Caco-2 (cell line): Measurements from ENCODE around the gene NEK11. TPM values are rescaled to one million over a fixed set of nuclear protein-coding genes. Genes with fewer than 3 reads are reported as not detected.

Experiments used
- BruUV-seq: library from RNA; stranded (reverse); fragments of 400-500 nt; replicated peaks from 2 replicates; lab custom pipeline; 2021; lab: Mats Ljungman, UMichigan
- CTCF ChIA-PET: fragments of 300-600 bp; sonication (Branson Sonifier 250); formaldehyde crosslinking; loops from one replicate; lab custom pipeline; 2022; ENCODE audit warnings: antibody characterized with exemption; lab: Charles Lee
- POLR2A ChIA-PET: fragments of 300-600 bp; sonication (Branson Sonifier 250); formaldehyde crosslinking; loops from one replicate; lab custom pipeline; 2022; ENCODE audit warnings: antibody characterized with exemption; lab: Charles Lee
- DNase-seq, 2 experiments: peaks; one replicate each; pipeline versions ENCODE4 v3.0.0 to v3.0.0-alpha.2; 2020 to 2022
- H3K27me3 ChIP-seq: replicated peaks from 2 replicates; pipeline ENCODE4 v1.6.0; 2011; ENCODE audit warnings: low read length; ENCODE audit not compliant: control insufficient read depth, insufficient read depth
- H3K36me3 ChIP-seq: 2 replicates; pipeline ENCODE4 v1.5.1; 2011; ENCODE audit warnings: low read length; ENCODE audit not compliant: control insufficient read depth, insufficient read depth
- H3K4me1 ChIP-seq: fragments of 250-450 bp; sonication (Bioruptor Pico); 2 replicates; pipeline ENCODE4 v1.5.1; 2020; ENCODE audit warnings: mild to moderate bottlenecking
- H3K4me3 ChIP-seq: 2 replicates; pipeline ENCODE4 v1.5.1; 2011; ENCODE audit warnings: low read depth, mild to moderate bottlenecking, control low read depth, low read length
- H3K9me3 ChIP-seq: fragments of 250-450 bp; sonication (Bioruptor Pico); 2 replicates; pipeline ENCODE4 v1.5.1; 2020; ENCODE audit warnings: mild to moderate bottlenecking, moderate library complexity
- H3K27ac Mint-ChIP-seq: one replicate; pipeline ENCODE4 v1.8.0; 2022; ENCODE audit warnings: mixed read lengths; ENCODE audit not compliant: unreplicated experiment
- H3K27me3 Mint-ChIP-seq: one replicate; pipeline ENCODE4 v1.8.0; 2022; ENCODE audit warnings: mixed read lengths; ENCODE audit not compliant: insufficient read depth, unreplicated experiment
- H3K36me3 Mint-ChIP-seq: one replicate; pipeline ENCODE4 v1.8.0; 2022; ENCODE audit warnings: mild to moderate bottlenecking, mixed read lengths; ENCODE audit not compliant: insufficient read depth, unreplicated experiment
- H3K4me1 Mint-ChIP-seq: one replicate; pipeline ENCODE4 v1.8.0; 2022; ENCODE audit warnings: low read depth, mixed read lengths; ENCODE audit not compliant: unreplicated experiment
- H3K4me3 Mint-ChIP-seq: one replicate; pipeline ENCODE4 v1.8.0; 2022; ENCODE audit warnings: mild to moderate bottlenecking, moderate library complexity, mixed read lengths; ENCODE audit not compliant: unreplicated experiment
- H3K9me3 Mint-ChIP-seq: one replicate; pipeline ENCODE4 v1.8.0; 2022; ENCODE audit warnings: mixed read lengths; ENCODE audit not compliant: unreplicated experiment
- CTCF ChIP-seq, 2 experiments: fragments of 200-600 bp in 1 of 2; IDR thresholded peaks; 1 replicate in 1 of 2; 2 replicates in 1 of 2; pipeline versions ENCODE4 v1.5.1 to v1.8.0; 2011 to 2022; ENCODE audit warnings: antibody characterized with exemption in 1 of 2, control low read depth in 1 of 2, inconsistent platforms in 1 of 2, low read depth in 1 of 2, low read length in 1 of 2, mild to moderate bottlenecking in 1 of 2, moderate library complexity in 1 of 2; ENCODE audit not compliant: insufficient read depth in 1 of 2, severe bottlenecking in 1 of 2, unreplicated experiment in 1 of 2
- intact Hi-C: fragments of 100-400 bp; cut with micrococcal nuclease; formaldehyde crosslinking; loops from one replicate; pipeline ENCODE4 v1.10.0; 2022; ENCODE audit not compliant: unreplicated experiment
- total RNA-seq: library from RNA; stranded (reverse); gene quantifications from 2 replicates; pipeline ENCODE4 v1.2.3, GENCODE V29; 2022

The NEK11 gene
- total RNA-seq, 1 experiment from 2014 or later, result 4.4 TPM

GRCh38 chr3:131158434-131158833, 131.8 kb downstream of the NEK11 start:
- H3K27me3 Mint-ChIP-seq, result peaks cover 3% of the 10 kb centered on the region
- no peaks in the 10 kb centered on the region for H3K4me1 ChIP-seq
- H3K36me3 Mint-ChIP-seq, result no peaks in the 10 kb centered on the region
- no peak overlapping the region for H3K4me3 Mint-ChIP-seq
- H3K27ac Mint-ChIP-seq, result no peak overlapping the region
- POLR2A ChIA-PET, result no interaction called here
- no peak overlapping the region for H3K4me3 ChIP-seq
- no TSS peak for BruUV-seq
- no peak for DNase-seq
- H3K4me1 Mint-ChIP-seq, result no peaks in the 10 kb centered on the region
- TF ChIP-seq CTCF (IDR thresholded peaks at IDR 0.05; ENCODE audit: insufficient read depth in 1 of 2, low read depth in 1 of 2, low read length in 1 of 2, severe bottlenecking in 1 of 2, unreplicated experiment in 1 of 2), result no peak
- H3K9me3 Mint-ChIP-seq, result no peaks in the 10 kb centered on the region
- no peaks in the 10 kb centered on the region for H3K9me3 ChIP-seq
- CTCF ChIA-PET, result no interaction called here
- intact Hi-C loops, result no loop called here
- no peaks in the 10 kb centered on the region for H3K36me3 ChIP-seq
- H3K27me3 ChIP-seq, result no peaks in the 10 kb centered on the region

GRCh38 chr3:131162516-131162915, 135.8 kb downstream of the NEK11 start:
- H3K9me3 ChIP-seq, result no peaks in the 10 kb centered on the region
- no peak for DNase-seq
- intact Hi-C loops, result no loop called here
- no peaks in the 10 kb centered on the region for H3K27me3 ChIP-seq
- peaks cover 3% of the 10 kb centered on the region for H3K27me3 Mint-ChIP-seq
- H3K4me1 Mint-ChIP-seq, result no peaks in the 10 kb centered on the region
- H3K4me1 ChIP-seq, result no peaks in the 10 kb centered on the region
- TF ChIP-seq CTCF (IDR thresholded peaks at IDR 0.05; ENCODE audit: insufficient read depth in 1 of 2, low read depth in 1 of 2, low read length in 1 of 2, severe bottlenecking in 1 of 2, unreplicated experiment in 1 of 2), result no peak
- CTCF ChIA-PET, result no interaction called here
- H3K36me3 Mint-ChIP-seq, result no peaks in the 10 kb centered on the region
- H3K4me3 Mint-ChIP-seq, result no peak overlapping the region
- H3K4me3 ChIP-seq, result no peak overlapping the region
- no peaks in the 10 kb centered on the region for H3K9me3 Mint-ChIP-seq
- POLR2A ChIA-PET, result no interaction called here
- BruUV-seq, result no TSS peak
- no peaks in the 10 kb centered on the region for H3K36me3 ChIP-seq
- H3K27ac Mint-ChIP-seq, result no peak overlapping the region

- no peaks in the 10 kb centered on the region for H3K9me3 Mint-ChIP-seq
- Histone ChIP-seq H3K9me3 (no peaks in the 10 kb centered on the region), H3K4me1 (no peaks in the 10 kb centered on the region), H3K4me3 (no peak overlapping the region), H3K27me3 (no peaks in the 10 kb centered on the region), H3K36me3 (no peaks in the 10 kb centered on the region)
- BruUV-seq, result no TSS peak
- TF ChIP-seq CTCF (IDR thresholded peaks at IDR 0.05; ENCODE audit: insufficient read depth in 1 of 2, low read depth in 1 of 2, low read length in 1 of 2, severe bottlenecking in 1 of 2, unreplicated experiment in 1 of 2), result no peak
- H3K4me3 Mint-ChIP-seq, result no peak overlapping the region
- CTCF ChIA-PET, result no interaction called here
- H3K36me3 Mint-ChIP-seq, result no peaks in the 10 kb centered on the region
- H3K4me1 Mint-ChIP-seq, result no peaks in the 10 kb centered on the region
- no peaks in the 10 kb centered on the region for H3K27me3 Mint-ChIP-seq
- intact Hi-C loops, result no loop called here
- no peak overlapping the region for H3K27ac Mint-ChIP-seq
- no peak for DNase-seq
- POLR2A ChIA-PET, result no interaction called here
These were observed 141.2 kb downstream of the NEK11 start for GRCh38 chr3:131167867-131168266.
